ENCODE measurements around the gene CCDC68. TPM values are rescaled to one million over a fixed set of nuclear protein-coding genes. Genes with fewer than 3 reads are reported as not detected.

Gene CCDC68
- total and polyA plus RNA-seq, 3 donors from 2014 or later: 8.5 to 54.1 (median 35.7) TPM

DNA sequence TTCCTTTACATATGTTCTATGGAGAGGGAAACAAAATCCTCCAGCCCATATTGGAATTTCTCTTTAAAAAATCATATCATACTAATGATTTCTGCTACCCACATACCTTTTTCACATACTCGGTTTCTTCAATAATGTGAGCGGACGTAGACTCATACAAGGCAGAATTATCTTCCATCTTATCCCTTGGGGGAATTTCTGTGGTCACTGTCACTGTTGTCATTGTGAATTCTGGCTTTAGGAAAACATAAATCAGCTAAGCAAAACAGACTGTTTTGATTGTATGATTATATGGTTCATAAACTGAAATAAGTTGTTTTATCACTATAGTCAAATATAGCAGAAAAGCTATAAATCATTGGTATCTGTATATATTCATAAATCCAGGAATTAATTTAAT lies 16.7 kb downstream of the CCDC68 start:
- no peaks in the 10 kb centered on the region for H3K4me1 ChIP-seq
- intact Hi-C loops (cut with DNase I; ENCODE audit: low total_unique reads): no loop called here
- no peaks in the 10 kb centered on the region for H3K27me3 ChIP-seq
- no peak overlapping the region for H3K4me3 ChIP-seq
- H3K27ac ChIP-seq: no peak overlapping the region
- DNase-seq: no peak
- H3K36me3 ChIP-seq (ENCODE audit: low read depth, missing control alignments): no peaks in the 10 kb centered on the region
- no peaks in the 10 kb centered on the region for H3K9me3 ChIP-seq
- no peak for TF ChIP-seq POLR2A (IDR thresholded peaks at IDR 0.05)
- TF ChIP-seq, protein P1, sequence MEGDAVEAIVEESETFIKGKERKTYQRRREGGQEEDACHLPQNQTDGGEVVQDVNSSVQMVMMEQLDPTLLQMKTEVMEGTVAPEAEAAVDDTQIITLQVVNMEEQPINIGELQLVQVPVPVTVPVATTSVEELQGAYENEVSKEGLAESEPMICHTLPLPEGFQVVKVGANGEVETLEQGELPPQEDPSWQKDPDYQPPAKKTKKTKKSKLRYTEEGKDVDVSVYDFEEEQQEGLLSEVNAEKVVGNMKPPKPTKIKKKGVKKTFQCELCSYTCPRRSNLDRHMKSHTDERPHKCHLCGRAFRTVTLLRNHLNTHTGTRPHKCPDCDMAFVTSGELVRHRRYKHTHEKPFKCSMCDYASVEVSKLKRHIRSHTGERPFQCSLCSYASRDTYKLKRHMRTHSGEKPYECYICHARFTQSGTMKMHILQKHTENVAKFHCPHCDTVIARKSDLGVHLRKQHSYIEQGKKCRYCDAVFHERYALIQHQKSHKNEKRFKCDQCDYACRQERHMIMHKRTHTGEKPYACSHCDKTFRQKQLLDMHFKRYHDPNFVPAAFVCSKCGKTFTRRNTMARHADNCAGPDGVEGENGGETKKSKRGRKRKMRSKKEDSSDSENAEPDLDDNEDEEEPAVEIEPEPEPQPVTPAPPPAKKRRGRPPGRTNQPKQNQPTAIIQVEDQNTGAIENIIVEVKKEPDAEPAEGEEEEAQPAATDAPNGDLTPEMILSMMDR (IDR thresholded peaks at IDR 0.05): no peak
- WGBS, 2 donors: 96 to 99% methylated on average over 3 of the region's 3 CpGs

DNA sequence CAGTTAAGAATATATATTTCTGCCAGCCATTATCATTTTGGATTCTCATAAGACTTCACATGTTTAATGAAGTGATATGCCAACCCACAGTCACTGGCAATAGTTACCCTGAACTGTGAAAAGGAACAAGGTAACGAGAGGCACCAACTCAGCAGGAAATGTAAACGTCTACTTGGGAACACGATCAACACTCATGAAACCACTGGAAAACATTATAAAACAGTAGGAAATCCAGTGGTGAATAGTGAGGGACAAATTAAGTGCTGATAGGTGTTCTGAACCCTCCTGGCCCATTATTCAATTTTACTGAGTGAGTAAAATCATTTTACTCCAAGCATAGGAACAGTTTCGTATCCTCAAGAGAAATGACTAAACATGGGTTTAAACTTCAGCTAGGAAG lies 17.1 kb downstream of the CCDC68 start:
- WGBS, 2 donors: 75 to 76% methylated on average over 4 of the region's 4 CpGs
- H3K4me3 ChIP-seq: no peak overlapping the region
- no peaks in the 10 kb centered on the region for H3K4me1 ChIP-seq
- no peaks in the 10 kb centered on the region for H3K27me3 ChIP-seq
- no peaks in the 10 kb centered on the region for H3K36me3 ChIP-seq (ENCODE audit: low read depth, missing control alignments)
- H3K27ac ChIP-seq: no peak overlapping the region
- no peaks in the 10 kb centered on the region for H3K9me3 ChIP-seq
- no peak for DNase-seq
- intact Hi-C loops (cut with DNase I; ENCODE audit: low total_unique reads): no loop called here
- TF ChIP-seq, protein P1 (IDR thresholded peaks at IDR 0.05): no peak
- no peak for TF ChIP-seq POLR2A (IDR thresholded peaks at IDR 0.05)

DNA sequence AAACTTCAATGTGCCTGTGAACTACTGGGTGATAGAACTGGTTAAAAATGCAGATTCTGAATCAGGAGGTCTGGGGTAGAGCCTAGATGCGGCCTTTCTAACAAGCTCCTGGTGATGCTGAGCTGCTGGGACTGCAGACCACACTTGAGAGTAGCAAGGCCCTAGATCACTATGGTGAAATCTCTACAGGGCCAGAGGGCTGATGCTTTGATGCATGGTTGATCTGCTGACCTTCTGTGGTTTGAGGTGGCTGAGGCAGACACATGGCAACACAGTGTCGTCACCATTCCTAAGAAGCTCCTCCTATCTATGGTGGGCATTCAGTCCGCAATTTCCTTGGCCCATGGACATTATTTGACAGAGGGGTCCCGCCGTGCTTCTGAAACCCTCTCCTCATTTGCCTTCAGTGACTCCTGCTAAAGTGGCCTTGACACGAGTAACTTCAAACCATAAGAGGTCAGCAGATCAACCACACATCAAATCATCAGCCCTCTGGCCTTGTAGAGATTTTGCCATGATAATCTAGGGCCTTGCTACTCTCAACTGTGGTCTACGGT lies 19.8 kb downstream of the CCDC68 start:
- Histone ChIP-seq H3K27ac (no peak overlapping the region), H3K27me3 (no peaks in the 10 kb centered on the region), H3K9me3 (no peaks in the 10 kb centered on the region), H3K4me3 (no peak overlapping the region), H3K4me1 (no peaks in the 10 kb centered on the region), H3K36me3 (ENCODE audit: low read depth, missing control alignments) (no peaks in the 10 kb centered on the region)
- intact Hi-C loops (cut with DNase I; ENCODE audit: low total_unique reads): no loop called here
- TF ChIP-seq, protein P1 (IDR thresholded peaks at IDR 0.05): no peak
- TF ChIP-seq POLR2A (IDR thresholded peaks at IDR 0.05): no peak
- WGBS, 2 donors: 85 to 92% methylated on average over 7 of the region's 7 CpGs
- no peak for DNase-seq

DNA sequence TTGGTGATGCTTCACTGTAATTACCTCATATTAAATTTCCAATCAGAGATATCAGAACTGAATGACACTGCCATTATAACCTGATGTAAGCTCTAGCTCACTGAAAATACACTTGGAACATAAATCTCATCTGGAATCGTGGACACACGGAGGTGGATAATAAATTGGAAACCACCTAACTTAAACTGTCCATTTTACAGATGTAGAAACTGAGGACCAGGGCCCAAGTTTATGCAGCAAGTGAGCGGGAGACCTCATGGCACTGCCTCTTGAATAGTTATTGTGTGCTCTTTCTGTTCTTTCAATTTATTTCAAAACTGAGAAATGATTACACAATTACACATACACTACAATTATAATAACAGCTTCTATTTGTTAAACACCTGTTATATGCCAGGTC lies 20.8 kb downstream of the CCDC68 start:
- Histone ChIP-seq H3K4me3 (no peak overlapping the region), H3K4me1 (no peaks in the 10 kb centered on the region), H3K27ac (no peak overlapping the region), H3K36me3 (ENCODE audit: low read depth, missing control alignments) (no peaks in the 10 kb centered on the region), H3K27me3 (no peaks in the 10 kb centered on the region), H3K9me3 (no peaks in the 10 kb centered on the region)
- TF ChIP-seq POLR2A (IDR thresholded peaks at IDR 0.05): no peak
- TF ChIP-seq, protein P1 (IDR thresholded peaks at IDR 0.05): no peak
- intact Hi-C loops (cut with DNase I; ENCODE audit: low total_unique reads): no loop called here
- no peak for DNase-seq
- 95% methylated on average over 3 of the region's 3 CpGs for WGBS, 2 donors

DNA sequence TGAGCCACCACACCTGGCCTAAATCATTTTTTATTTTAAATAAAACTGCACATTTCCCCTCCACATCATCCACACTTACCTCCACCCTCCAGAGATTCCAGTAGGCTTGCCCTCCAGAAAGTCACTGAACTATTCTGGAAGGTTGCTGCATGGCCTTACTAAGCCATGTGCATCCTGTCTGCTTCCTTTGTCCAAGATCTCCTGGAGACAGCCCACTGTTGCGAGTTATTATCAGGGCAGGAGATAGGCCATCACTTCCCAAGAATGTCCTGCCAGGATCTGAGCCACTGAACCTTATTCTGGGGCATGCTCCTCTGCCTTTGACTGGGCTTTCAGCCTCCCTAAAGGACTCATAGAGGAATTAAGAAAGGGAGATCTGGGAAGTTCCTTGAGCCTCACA lies 26.8 kb downstream of the CCDC68 start:
- 38 to 82% methylated on average over 1 of the region's 1 CpG for WGBS, 2 donors
- no peaks in the 10 kb centered on the region for H3K36me3 ChIP-seq (ENCODE audit: low read depth, missing control alignments)
- intact Hi-C loops (cut with DNase I; ENCODE audit: low total_unique reads): no loop called here
- TF ChIP-seq, protein P1 (IDR thresholded peaks at IDR 0.05): no peak
- TF ChIP-seq POLR2A (IDR thresholded peaks at IDR 0.05): no peak
- H3K27ac ChIP-seq: no peak overlapping the region
- no peaks in the 10 kb centered on the region for H3K4me1 ChIP-seq
- no peaks in the 10 kb centered on the region for H3K27me3 ChIP-seq
- H3K9me3 ChIP-seq: no peaks in the 10 kb centered on the region
- no peak for DNase-seq
- no peak overlapping the region for H3K4me3 ChIP-seq

All from testis (tissue), 3 donors.